HG03354 (cell line): ENCODE results near the gene KLHL25.
A peak's percentile ranks its signal among the peaks of the same experiment; 100 is the strongest.
"Not testable (repeated sequence)": the region's sequence is repeated elsewhere in the genome, so short reads cannot be mapped to it uniquely, and the experiment has no call there.

Experiments
- ATAC-seq: cut with Tn5 transposase; IDR thresholded peaks from one replicate; pipeline ENCODE4 v1.9.1; 2021; ENCODE audit warnings: mild to moderate bottlenecking; ENCODE audit not compliant: unreplicated experiment, poor library complexity, severe bottlenecking

KLHL25 gene

GRCh38 chr15:85794598-85795336, at the start of gene KLHL25:
KLHL25 (minus strand) TSS chr15:85794925; CDS start chr15:85769810, 25,115 bp downstream.
- peak; percentile 98 for ATAC-seq

GRCh38 chr15:85840802-85841152, 46.1 kb upstream of the KLHL25 start:
- ATAC-seq, result no peak

GRCh38 chr15:85840079-85840801, 45.5 kb upstream of the KLHL25 start:
- ATAC-seq, result peak; percentile 97

- ATAC-seq, result no peak
Measured at GRCh38 chr15:85839643-85840042, 44.9 kb upstream of the KLHL25 start.

- ATAC-seq, result no peak
Measured at GRCh38 chr15:85838655-85839054, 43.9 kb upstream of the KLHL25 start.

GRCh38 chr15:85837881-85838280, 43.2 kb upstream of the KLHL25 start:
- no peak for ATAC-seq

GRCh38 chr15:85837011-85837433, 42.3 kb upstream of the KLHL25 start:
- no peak for ATAC-seq

GRCh38 chr15:85834651-85835050, 39.9 kb upstream of the KLHL25 start:
- ATAC-seq, result no peak

- ATAC-seq, result no peak
Measured at GRCh38 chr15:85832394-85832793, 37.7 kb upstream of the KLHL25 start.

- ATAC-seq, result no peak
Measured at GRCh38 chr15:85831415-85832113, 36.8 kb upstream of the KLHL25 start.

- not testable (repeated sequence) for ATAC-seq
Measured at GRCh38 chr15:85829754-85830153, 35.0 kb upstream of the KLHL25 start.

GRCh38 chr15:85828874-85829273, 34.1 kb upstream of the KLHL25 start:
- ATAC-seq, result no peak

GRCh38 chr15:85828126-85828525, 33.4 kb upstream of the KLHL25 start:
- no peak for ATAC-seq

- ATAC-seq, result no peak
Measured at GRCh38 chr15:85826756-85827515, 32.2 kb upstream of the KLHL25 start.

GRCh38 chr15:85825719-85826118, 31.0 kb upstream of the KLHL25 start:
- no peak for ATAC-seq

- ATAC-seq, result no peak
Measured at GRCh38 chr15:85825118-85825517, 30.4 kb upstream of the KLHL25 start.

- ATAC-seq, result no peak
Measured at GRCh38 chr15:85821545-85821944, 26.8 kb upstream of the KLHL25 start.

- no peak for ATAC-seq
Measured at GRCh38 chr15:85819938-85820337, 25.2 kb upstream of the KLHL25 start.

GRCh38 chr15:85813234-85813633, 18.5 kb upstream of the KLHL25 start:
- no peak for ATAC-seq

- no peak for ATAC-seq
Measured at GRCh38 chr15:85810075-85810474, 15.3 kb upstream of the KLHL25 start.
